Measurements from ENCODE around the gene MYO3B. TPM values are rescaled to one million over a fixed set of nuclear protein-coding genes. Genes with fewer than 3 reads are reported as not detected.

Gene MYO3B
- total RNA-seq, 4 donors from 2014 or later: not detected

- DNase-seq (ENCODE audit: low spot score) (no peak), ATAC-seq (ENCODE audit: low FRiP score) (no peak)
- no peak for TF ChIP-seq CTCF (IDR thresholded peaks at IDR 0.05)
These were observed 322.2 kb downstream of the MYO3B start for GRCh38 chr2:170500104-170500503.

- ATAC-seq (ENCODE audit: low FRiP score) (no peak), DNase-seq (ENCODE audit: low spot score) (no peak)
- no peak for TF ChIP-seq CTCF (IDR thresholded peaks at IDR 0.05)
These were observed 322.8 kb downstream of the MYO3B start for GRCh38 chr2:170500770-170501169.

- no peak for TF ChIP-seq CTCF (IDR thresholded peaks at IDR 0.05)
- no peak for DNase-seq (ENCODE audit: low spot score)
- ATAC-seq (ENCODE audit: low FRiP score): no peak
These were observed 323.6 kb downstream of the MYO3B start for GRCh38 chr2:170501421-170502043.

- DNase-seq (ENCODE audit: low spot score) (no peak), ATAC-seq (ENCODE audit: low FRiP score) (no peak)
These were observed 324.6 kb downstream of the MYO3B start for GRCh38 chr2:170502361-170503130.

GRCh38 chr2:170503563-170503962 is 325.6 kb downstream of the MYO3B start:
- DNase-seq (ENCODE audit: low spot score) (no peak), ATAC-seq (ENCODE audit: low FRiP score) (no peak)
- no peak for TF ChIP-seq CTCF (IDR thresholded peaks at IDR 0.05)

More at GRCh38 chr2:170502361-170503130, 324.6 kb downstream of the MYO3B start:
- no peak for TF ChIP-seq CTCF (IDR thresholded peaks at IDR 0.05)

GRCh38 chr2:170503971-170504809 is 326.2 kb downstream of the MYO3B start:
- DNase-seq (ENCODE audit: low spot score) (no peak), ATAC-seq (ENCODE audit: low FRiP score) (no peak)
- TF ChIP-seq CTCF (IDR thresholded peaks at IDR 0.05): no peak
